KMS-11 (cell line): ENCODE measurements around the gene ATG9A.
A peak's percentile ranks its signal among the peaks of the same experiment; 100 is the strongest.

Experiments
- H2AFZ ChIP-seq: fragments of 200-600 bp; sonication (generic); 2 replicates; pipeline ENCODE4 v1.6.1; 2016; ENCODE audit warnings: antibody characterized with exemption, mixed run types, low read depth
- H3K27ac ChIP-seq: fragments of 200-600 bp; sonication (generic); 2 replicates; pipeline ENCODE4 v1.6.1; 2016; ENCODE audit warnings: mild to moderate bottlenecking, mixed run types
- H3K27me3 ChIP-seq: fragments of 200-600 bp; sonication (generic); 2 replicates; pipeline ENCODE4 v1.6.1; 2017; ENCODE audit warnings: mild to moderate bottlenecking, low read depth, mixed run types, moderate library complexity; ENCODE audit not compliant: insufficient read depth
- H3K36me3 ChIP-seq: fragments of 200-600 bp; sonication (generic); 2 replicates; pipeline ENCODE4 v1.6.1; 2017; ENCODE audit warnings: mild to moderate bottlenecking, mixed run types; ENCODE audit not compliant: insufficient read depth
- H3K4me1 ChIP-seq: fragments of 200-600 bp; sonication (generic); 2 replicates; pipeline ENCODE4 v1.6.1; 2016; ENCODE audit warnings: mild to moderate bottlenecking, low read depth, mixed run types; ENCODE audit not compliant: poor library complexity, severe bottlenecking
- H3K4me2 ChIP-seq: fragments of 200-600 bp; sonication (generic); 2 replicates; pipeline ENCODE4 v1.7.0; 2016; ENCODE audit warnings: mild to moderate bottlenecking, mixed run types
- H3K4me3 ChIP-seq: fragments of 200-600 bp; sonication (generic); IDR thresholded peaks from 2 replicates; pipeline ENCODE4 v1.6.1; 2017; ENCODE audit warnings: low read depth, low read length, mixed read lengths; ENCODE audit not compliant: insufficient read depth
- H3K79me2 ChIP-seq: fragments of 200-600 bp; sonication (generic); 2 replicates; pipeline ENCODE4 v1.6.1; 2016; ENCODE audit warnings: low read depth, mixed run types; ENCODE audit not compliant: insufficient read depth
- H3K9ac ChIP-seq: fragments of 200-600 bp; sonication (generic); 2 replicates; pipeline ENCODE4 v1.6.1; 2016; ENCODE audit warnings: mild to moderate bottlenecking, mixed run types
- H4K20me1 ChIP-seq: fragments of 200-600 bp; sonication (generic); 2 replicates; pipeline ENCODE4 v1.6.1; 2016; ENCODE audit warnings: mild to moderate bottlenecking, mixed run types; ENCODE audit not compliant: insufficient read depth
- CTCF ChIP-seq: fragments of 200-600 bp; sonication (generic); conservative IDR thresholded peaks from 2 replicates; pipeline ENCODE4 v1.6.1; 2017; ENCODE audit warnings: low read depth, mild to moderate bottlenecking, antibody characterized with exemption, low read length, moderate library complexity, mixed read lengths

ATG9A gene

DNA sequence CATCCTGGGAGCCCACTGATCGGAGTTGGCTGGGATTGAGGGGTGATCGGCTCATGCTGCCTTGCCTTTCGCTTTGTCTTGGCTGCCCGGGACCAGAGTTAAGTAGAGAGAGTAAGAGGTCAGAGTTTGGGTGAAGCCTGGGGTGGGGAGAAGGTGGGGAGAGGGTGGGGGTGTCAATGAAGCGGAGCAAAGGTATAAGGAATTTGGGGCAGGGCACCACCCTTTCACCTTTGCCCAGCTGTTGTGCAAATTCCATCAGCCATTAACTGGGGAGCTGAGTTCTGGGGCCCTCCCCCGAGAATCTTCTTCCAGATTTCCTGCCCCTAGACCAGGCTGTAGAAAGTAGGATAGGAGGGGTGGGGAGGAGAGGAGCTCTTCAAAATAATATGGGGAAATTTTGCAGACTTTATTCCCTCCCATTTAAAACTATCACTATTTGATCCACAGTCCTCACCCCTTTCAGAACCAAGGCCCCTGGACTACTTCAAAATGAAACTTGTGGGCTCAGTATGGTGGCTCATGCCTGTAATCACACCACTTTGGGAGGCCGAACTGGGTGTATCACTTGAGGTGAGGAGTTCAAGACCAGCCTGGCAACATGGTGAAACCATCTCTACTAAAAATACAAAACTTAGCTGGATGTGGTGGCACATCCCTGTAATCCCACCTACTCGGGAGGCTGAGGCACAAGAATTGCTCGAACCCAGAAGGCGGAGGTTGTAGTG is 59.3 kb downstream of the ATG9A start, which contains the start of gene SLC23A3:
SLC23A3 (minus strand) TSS at position 100 of the 725 bp plus-strand sequence; CDS start at position 55, 45 bp downstream.
- no peak for TF ChIP-seq CTCF
- Histone ChIP-seq H3K4me2 (no peak within 1 kb of the TSS), H3K4me3 (no peak within 1 kb of the TSS), H3K4me1 (peaks cover 12% of the 10 kb centered on the region), H3K9ac (no peak within 1 kb of the TSS), H3K36me3 (no peaks in the 10 kb centered on the region), H3K27me3 (no peaks in the 10 kb centered on the region), H3K27ac (no peak within 1 kb of the TSS), H3K79me2 (no peaks in the 10 kb centered on the region), H4K20me1 (no peaks in the 10 kb centered on the region), H2AFZ (0 out of 2 replicates have a peak within 1 kb of the TSS, but pooled peaks have one; percentile 16)
